H1 (cell line): Measurements from ENCODE around the gene ZNF83.

Source experiments
- CTCF ChIP-seq, 3 experiments: IDR thresholded peaks; 1 replicate in 2 of 3; 2 replicates in 1 of 3; pipeline versions ENCODE4 v1.5.1 to v1.6.1; 2011; ENCODE audit warnings: low read length in 3 of 3, mild to moderate bottlenecking in 3 of 3, inconsistent platforms in 2 of 3, low read depth in 1 of 3, moderate library complexity in 1 of 3; ENCODE audit not compliant: insufficient read depth in 1 of 3; ENCODE audit errors: control extremely low read depth in 1 of 3
- GTF2F1 ChIP-seq: IDR thresholded peaks from 2 replicates; pipeline ENCODE4 v1.6.1; 2012; ENCODE audit warnings: low read depth, low read length, improper control_type of control experiment, borderline replicate concordance
- KDM5A ChIP-seq: fragments of 200-600 bp; IDR thresholded peaks from 2 replicates; pipeline ENCODE4 v1.7.1; 2012; ENCODE audit warnings: mild to moderate bottlenecking, low read length, inconsistent platforms, mixed read lengths
- MAX ChIP-seq: IDR thresholded peaks from 2 replicates; pipeline ENCODE4 v1.6.1; 2012; ENCODE audit warnings: inconsistent platforms
- POLR2AphosphoS5 ChIP-seq: IDR thresholded peaks from 2 replicates; pipeline ENCODE4 v1.6.1; 2011; ENCODE audit warnings: low read depth, low read length
- TAF1 ChIP-seq: IDR thresholded peaks from 2 replicates; pipeline ENCODE4 v1.6.1; 2011; ENCODE audit warnings: mild to moderate bottlenecking, low read depth, low read length

- no peak for TF ChIP-seq CTCF (IDR thresholded peaks at IDR 0.05; ENCODE audit: control extremely low read depth in 1 of 3, insufficient read depth in 1 of 3, low read depth in 1 of 3, low read length in 3 of 3)
- no peak for TF ChIP-seq TAF1
- TF ChIP-seq KDM5A = no peak
- no peak for TF ChIP-seq POLR2AphosphoS5
- TF ChIP-seq MAX = no peak
- no peak for TF ChIP-seq GTF2F1
Measured at GRCh38 chr19:52567921-52568320, 70.2 kb downstream of the ZNF83 start.
